ENCODE measurements around the gene DEFB131B.
"Not testable (repeated sequence)": the region's sequence is repeated elsewhere in the genome, so short reads cannot be mapped to it uniquely, and the experiment has no call there.

DEFB131B gene

GRCh38 chr11:71895961-71896360 lies 17.7 kb downstream of the DEFB131B start:
- Histone ChIP-seq H3K9ac (ENCODE audit: low read length) (no peak overlapping the region), H2BK5ac (ENCODE audit: low read length) (no peak overlapping the region), H2BK120ac (ENCODE audit: low read depth, low read length) (no peak overlapping the region), H3K4me1 (ENCODE audit: control insufficient read depth, low read depth, low read length) (no peaks in the 10 kb centered on the region), H4K5ac (ENCODE audit: low read length) (no peak overlapping the region), H3K27ac (ENCODE audit: low read depth, low read length) (no peak overlapping the region), H3K23ac (ENCODE audit: low read length) (no peak overlapping the region), H3K79me1 (ENCODE audit: low read length) (no peaks in the 10 kb centered on the region), H3K4ac (ENCODE audit: low read depth, low read length) (no peak overlapping the region), H3K56ac (ENCODE audit: low read length) (no peak overlapping the region), H3K36me3 (ENCODE audit: control insufficient read depth, insufficient read depth, low read length) (no peaks in the 10 kb centered on the region), H3K18ac (ENCODE audit: low read length) (no peak overlapping the region), H3K27me3 (ENCODE audit: insufficient read depth, low read length, poor library complexity) (no peaks in the 10 kb centered on the region), H3K79me2 (ENCODE audit: control insufficient read depth, insufficient read depth, low read length) (no peaks in the 10 kb centered on the region), H3K4me3 (ENCODE audit: low read length) (no peak overlapping the region), H2BK15ac (replicated peaks; ENCODE audit: low read depth) (no peak overlapping the region), H2AK5ac (ENCODE audit: low read length) (no peak overlapping the region), H4K8ac (ENCODE audit: low read depth, low read length) (no peak overlapping the region), H3K4me2 (ENCODE audit: low read length) (no peak overlapping the region)
- DNase-seq = no peak
- WGBS (ENCODE audit: extremely low coverage, insufficient coverage, low lambda C conversion rate) = no CpG with 5 or more reads among the region's 12 CpGs

GRCh38 chr11:71901137-71901536 lies 22.9 kb downstream of the DEFB131B start:
- DNase-seq; H3K4me2 ChIP-seq (ENCODE audit: low read length); H2AK5ac ChIP-seq (ENCODE audit: low read length); H3K56ac ChIP-seq (ENCODE audit: low read length); H3K4ac ChIP-seq (ENCODE audit: low read depth, low read length); H3K23ac ChIP-seq (ENCODE audit: low read length); H3K9ac ChIP-seq (ENCODE audit: low read length); H3K4me1 ChIP-seq (ENCODE audit: control insufficient read depth, low read depth, low read length); H2BK15ac ChIP-seq (replicated peaks; ENCODE audit: low read depth); H3K27ac ChIP-seq (ENCODE audit: low read depth, low read length); H3K79me1 ChIP-seq (ENCODE audit: low read length); H3K27me3 ChIP-seq (ENCODE audit: insufficient read depth, low read length, poor library complexity); H4K8ac ChIP-seq (ENCODE audit: low read depth, low read length); H4K5ac ChIP-seq (ENCODE audit: low read length); H2BK120ac ChIP-seq (ENCODE audit: low read depth, low read length); H3K79me2 ChIP-seq (ENCODE audit: control insufficient read depth, insufficient read depth, low read length); H2BK5ac ChIP-seq (ENCODE audit: low read length); H3K18ac ChIP-seq (ENCODE audit: low read length); H3K4me3 ChIP-seq (ENCODE audit: low read length); H3K36me3 ChIP-seq (ENCODE audit: control insufficient read depth, insufficient read depth, low read length): not testable (repeated sequence)
- WGBS (ENCODE audit: extremely low coverage, insufficient coverage, low lambda C conversion rate) = no CpG with 5 or more reads among the region's 14 CpGs

DNA sequence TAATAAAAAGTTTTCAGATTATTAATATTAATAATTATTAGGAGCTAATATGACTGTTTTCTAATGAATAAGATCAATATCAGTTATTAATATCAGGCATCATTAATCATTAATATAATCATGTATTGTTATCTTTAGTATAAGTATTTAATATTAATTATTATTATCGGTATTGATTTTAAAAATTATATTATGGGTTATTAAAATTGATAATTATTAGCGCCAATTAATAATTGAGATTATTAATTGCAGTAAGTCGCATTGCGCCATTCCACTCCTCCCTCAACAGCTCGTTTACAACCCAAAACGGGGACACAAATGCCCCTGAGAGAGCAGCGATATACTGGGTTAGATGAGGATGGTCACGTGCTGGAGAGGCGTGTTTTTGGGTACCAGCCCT lies 30.0 kb downstream of the DEFB131B start:
- H3K18ac ChIP-seq (ENCODE audit: low read length) = no peak overlapping the region
- H2BK120ac ChIP-seq (ENCODE audit: low read depth, low read length) = no peak overlapping the region
- H3K27ac ChIP-seq (ENCODE audit: low read depth, low read length) = no peak overlapping the region
- no peak overlapping the region for H3K23ac ChIP-seq (ENCODE audit: low read length)
- no peaks in the 10 kb centered on the region for H3K4me1 ChIP-seq (ENCODE audit: control insufficient read depth, low read depth, low read length)
- no peak overlapping the region for H3K4me3 ChIP-seq (ENCODE audit: low read length)
- no peak overlapping the region for H3K4ac ChIP-seq (ENCODE audit: low read depth, low read length)
- H3K4me2 ChIP-seq (ENCODE audit: low read length) = no peak overlapping the region
- no peak overlapping the region for H3K56ac ChIP-seq (ENCODE audit: low read length)
- H3K79me1 ChIP-seq (ENCODE audit: low read length) = no peaks in the 10 kb centered on the region
- no peaks in the 10 kb centered on the region for H3K27me3 ChIP-seq (ENCODE audit: insufficient read depth, low read length, poor library complexity)
- DNase-seq = no peak
- H2AK5ac ChIP-seq (ENCODE audit: low read length) = no peak overlapping the region
- no peaks in the 10 kb centered on the region for H3K79me2 ChIP-seq (ENCODE audit: control insufficient read depth, insufficient read depth, low read length)
- 98% methylated on average over 2 of the region's 9 CpGs for WGBS (ENCODE audit: extremely low coverage, insufficient coverage, low lambda C conversion rate)
- no peak overlapping the region for H4K8ac ChIP-seq (ENCODE audit: low read depth, low read length)
- H2BK5ac ChIP-seq (ENCODE audit: low read length) = no peak overlapping the region
- H3K9ac ChIP-seq (ENCODE audit: low read length) = no peak overlapping the region
- no peaks in the 10 kb centered on the region for H3K36me3 ChIP-seq (ENCODE audit: control insufficient read depth, insufficient read depth, low read length)
- no peak overlapping the region for H4K5ac ChIP-seq (ENCODE audit: low read length)
- H2BK15ac ChIP-seq (replicated peaks; ENCODE audit: low read depth) = no peak overlapping the region

DNA sequence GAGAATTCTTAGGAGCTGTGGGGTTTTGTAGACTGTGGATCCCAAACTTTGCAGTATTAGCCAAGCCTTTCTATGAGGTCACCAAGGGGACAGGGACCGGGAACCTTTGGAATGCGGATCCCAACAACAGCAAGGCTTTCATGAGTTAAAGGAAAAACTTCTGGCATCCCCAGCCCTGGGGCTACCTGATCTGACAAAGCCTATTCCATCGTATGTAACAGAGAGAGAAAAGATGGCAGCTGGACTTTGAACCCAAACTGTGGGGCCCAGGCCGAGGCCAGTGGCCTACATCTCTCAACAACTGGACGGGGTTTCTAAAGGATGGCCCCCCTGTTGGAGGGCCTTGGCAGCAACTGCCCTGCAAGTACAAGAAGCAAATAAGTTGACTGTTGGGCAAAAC lies 32.5 kb downstream of the DEFB131B start:
- not testable (repeated sequence) for H3K9ac ChIP-seq (ENCODE audit: low read length); H3K18ac ChIP-seq (ENCODE audit: low read length); H2AK5ac ChIP-seq (ENCODE audit: low read length); H3K36me3 ChIP-seq (ENCODE audit: control insufficient read depth, insufficient read depth, low read length); H3K23ac ChIP-seq (ENCODE audit: low read length); H2BK15ac ChIP-seq (replicated peaks; ENCODE audit: low read depth); H3K79me2 ChIP-seq (ENCODE audit: control insufficient read depth, insufficient read depth, low read length); H3K4ac ChIP-seq (ENCODE audit: low read depth, low read length); H3K27ac ChIP-seq (ENCODE audit: low read depth, low read length); H4K8ac ChIP-seq (ENCODE audit: low read depth, low read length); H3K4me2 ChIP-seq (ENCODE audit: low read length); H3K4me1 ChIP-seq (ENCODE audit: control insufficient read depth, low read depth, low read length); H2BK5ac ChIP-seq (ENCODE audit: low read length); H3K79me1 ChIP-seq (ENCODE audit: low read length); H3K56ac ChIP-seq (ENCODE audit: low read length); H4K5ac ChIP-seq (ENCODE audit: low read length); H3K4me3 ChIP-seq (ENCODE audit: low read length); H3K27me3 ChIP-seq (ENCODE audit: insufficient read depth, low read length, poor library complexity); H2BK120ac ChIP-seq (ENCODE audit: low read depth, low read length)
- no CpG with 5 or more reads among the region's 5 CpGs for WGBS (ENCODE audit: extremely low coverage, insufficient coverage, low lambda C conversion rate)
- DNase-seq = peak; percentile 40

DNA sequence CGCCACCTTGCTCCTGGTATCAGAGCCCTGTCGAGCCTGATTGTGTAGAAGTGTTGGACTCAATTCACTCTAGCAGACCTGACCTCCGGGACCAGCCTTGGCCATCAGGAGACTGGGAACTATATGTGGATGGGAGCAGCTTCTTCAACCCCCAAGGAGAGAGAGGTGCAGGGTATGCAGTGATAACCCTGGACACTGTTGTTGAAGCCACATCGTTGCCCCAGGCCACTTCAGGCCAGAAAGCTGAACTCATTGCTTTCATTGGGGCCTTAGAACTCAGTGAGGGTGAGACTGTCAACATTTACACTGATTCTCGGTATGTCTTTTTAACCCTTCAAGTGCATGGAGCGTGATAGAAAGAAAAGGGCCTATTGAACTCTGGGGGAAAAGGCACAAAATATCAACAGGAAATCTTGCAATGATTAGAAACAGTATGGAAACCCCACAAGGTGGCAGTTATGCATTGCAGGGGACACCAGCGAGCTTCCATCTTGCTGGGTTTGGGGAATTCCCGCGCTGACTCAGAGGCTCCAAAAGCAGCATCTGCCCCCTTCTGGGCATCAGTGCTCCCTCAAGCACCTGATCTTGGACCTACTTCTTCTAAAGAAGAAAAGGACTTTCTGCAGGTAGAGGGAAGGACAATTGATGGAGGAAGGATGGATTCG lies 33.2 kb downstream of the DEFB131B start:
- H3K4me1 ChIP-seq (ENCODE audit: control insufficient read depth, low read depth, low read length); H4K5ac ChIP-seq (ENCODE audit: low read length); H3K56ac ChIP-seq (ENCODE audit: low read length); H3K27ac ChIP-seq (ENCODE audit: low read depth, low read length); H3K36me3 ChIP-seq (ENCODE audit: control insufficient read depth, insufficient read depth, low read length); H3K4me3 ChIP-seq (ENCODE audit: low read length); H2BK15ac ChIP-seq (replicated peaks; ENCODE audit: low read depth); H3K79me2 ChIP-seq (ENCODE audit: control insufficient read depth, insufficient read depth, low read length); H2AK5ac ChIP-seq (ENCODE audit: low read length); H3K4me2 ChIP-seq (ENCODE audit: low read length); H3K27me3 ChIP-seq (ENCODE audit: insufficient read depth, low read length, poor library complexity); H3K4ac ChIP-seq (ENCODE audit: low read depth, low read length); H4K8ac ChIP-seq (ENCODE audit: low read depth, low read length); H3K79me1 ChIP-seq (ENCODE audit: low read length); H3K23ac ChIP-seq (ENCODE audit: low read length); H2BK5ac ChIP-seq (ENCODE audit: low read length); H3K18ac ChIP-seq (ENCODE audit: low read length); H3K9ac ChIP-seq (ENCODE audit: low read length); H2BK120ac ChIP-seq (ENCODE audit: low read depth, low read length): not testable (repeated sequence)
- WGBS (ENCODE audit: extremely low coverage, insufficient coverage, low lambda C conversion rate) = no CpG with 5 or more reads among the region's 10 CpGs
- peak; percentile 54 for DNase-seq

DNA sequence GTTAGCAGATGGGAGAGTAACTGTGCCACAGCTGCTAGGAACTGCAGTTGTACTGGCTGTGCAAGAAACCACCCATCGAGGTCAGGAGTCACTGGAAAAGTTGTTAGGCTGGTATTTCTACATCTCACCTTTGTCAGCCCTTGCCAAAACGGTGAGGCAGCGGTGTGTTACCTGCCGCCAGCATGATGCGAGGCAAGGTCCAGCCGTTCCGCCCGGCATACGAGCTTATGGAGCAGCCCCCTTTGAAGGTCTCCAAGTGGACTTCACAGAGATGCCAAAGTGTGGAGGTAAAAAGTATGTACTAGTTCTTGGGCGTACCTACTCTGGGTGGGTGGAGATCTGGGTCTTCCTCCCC lies 33.7 kb downstream of the DEFB131B start:
- H3K36me3 ChIP-seq (ENCODE audit: control insufficient read depth, insufficient read depth, low read length); H3K27me3 ChIP-seq (ENCODE audit: insufficient read depth, low read length, poor library complexity); H3K18ac ChIP-seq (ENCODE audit: low read length); H3K79me2 ChIP-seq (ENCODE audit: control insufficient read depth, insufficient read depth, low read length); DNase-seq; H4K8ac ChIP-seq (ENCODE audit: low read depth, low read length); H3K4ac ChIP-seq (ENCODE audit: low read depth, low read length); H3K79me1 ChIP-seq (ENCODE audit: low read length); H4K5ac ChIP-seq (ENCODE audit: low read length); H2BK120ac ChIP-seq (ENCODE audit: low read depth, low read length); H3K23ac ChIP-seq (ENCODE audit: low read length); H3K4me1 ChIP-seq (ENCODE audit: control insufficient read depth, low read depth, low read length); H2AK5ac ChIP-seq (ENCODE audit: low read length); H3K4me2 ChIP-seq (ENCODE audit: low read length); H3K9ac ChIP-seq (ENCODE audit: low read length); H2BK5ac ChIP-seq (ENCODE audit: low read length); H2BK15ac ChIP-seq (replicated peaks; ENCODE audit: low read depth); H3K4me3 ChIP-seq (ENCODE audit: low read length); H3K27ac ChIP-seq (ENCODE audit: low read depth, low read length); H3K56ac ChIP-seq (ENCODE audit: low read length): not testable (repeated sequence)
- WGBS (ENCODE audit: extremely low coverage, insufficient coverage, low lambda C conversion rate) = no CpG with 5 or more reads among the region's 10 CpGs

All from mesendoderm (in vitro differentiated cells).